Omental fat pad (tissue), 4 donors: ENCODE measurements around the gene FOSL2. TPM values are rescaled to one million over a fixed set of nuclear protein-coding genes. Genes with fewer than 3 reads are reported as not detected.

Source experiments
- ATAC-seq: fragments of 150-250 bp; one replicate; pipeline ENCODE4 v1.9.1; 2016; ENCODE audit warnings: mild to moderate bottlenecking, moderate library complexity; ENCODE audit not compliant: low FRiP score
- DNase-seq: peaks from one replicate; pipeline ENCODE4 v3.0.0-alpha.2; 2019; ENCODE audit warnings: low spot score
- CTCF ChIP-seq, 3 donors: fragments of 450-650 bp; IDR thresholded peaks; one replicate each; pipeline ENCODE4 v1.5.1; 2016 to 2017; ENCODE audit warnings: antibody characterized with exemption in 3 of 3, mild to moderate bottlenecking in 3 of 3, moderate library complexity in 2 of 3
- total RNA-seq, 4 donors: library from RNA; depleted of rRNA; stranded (reverse); fragments of >200 nt; gene quantifications; one replicate each; pipeline ENCODE4 v1.1.0, GENCODE V29; 2016

FOSL2 gene
- total RNA-seq, 4 donors from 2014 or later, result 115 to 350 (median 184) TPM

GRCh38 chr2:28361991-28362710, 30.5 kb upstream of the FOSL2 start:
- ATAC-seq, result no peak
- no peak for DNase-seq
- TF ChIP-seq CTCF (IDR thresholded peaks at IDR 0.05), result no peak

GRCh38 chr2:28362991-28363521, 29.6 kb upstream of the FOSL2 start:
- DNase-seq (no peak), ATAC-seq (no peak)
- no peak for TF ChIP-seq CTCF (IDR thresholded peaks at IDR 0.05)

- DNase-seq (no peak), ATAC-seq (no peak)
- no peak for TF ChIP-seq CTCF (IDR thresholded peaks at IDR 0.05)
These were observed 28.9 kb upstream of the FOSL2 start for GRCh38 chr2:28363686-28364280.

GRCh38 chr2:28364610-28365009, 28.0 kb upstream of the FOSL2 start:
- no peak for DNase-seq
- no peak for ATAC-seq
- TF ChIP-seq CTCF (IDR thresholded peaks at IDR 0.05), result no peak

GRCh38 chr2:28365158-28365557, 27.5 kb upstream of the FOSL2 start:
- DNase-seq (no peak), ATAC-seq (no peak)

GRCh38 chr2:28366149-28366495, 26.5 kb upstream of the FOSL2 start:
- TF ChIP-seq CTCF (IDR thresholded peaks at IDR 0.05), result no peak
- DNase-seq (no peak), ATAC-seq (no peak)

More at GRCh38 chr2:28365158-28365557, 27.5 kb upstream of the FOSL2 start:
- no peak for TF ChIP-seq CTCF (IDR thresholded peaks at IDR 0.05)
